ENCODE results near the gene PHYHIPL. TPM values are rescaled to one million over a fixed set of nuclear protein-coding genes. Genes with fewer than 3 reads are reported as not detected.

The PHYHIPL gene
- total and polyA plus RNA-seq, 9 donors = 0.11 to 3.7 (median 0.55) TPM; not detected in 2

GRCh38 chr10:59177836-59178235 lies 1.4 kb downstream of the PHYHIPL start:
- Histone ChIP-seq H3K27me3 (no peaks in the 10 kb centered on the region), H3K36me3 (no peaks in the 10 kb centered on the region), H3K4me3 (no peak overlapping the region), H3K4me1 (ENCODE audit: insufficient read depth) (peaks cover 6% of the 10 kb centered on the region), H3K27ac (no peak overlapping the region), H3K9me3 (no peaks in the 10 kb centered on the region)
- intact Hi-C loops (cut with DNase I) = no loop called here
- no peak for DNase-seq
- 76 to 81% (median 78%) methylated on average over 5 of the region's 5 CpGs for WGBS, 3 donors
- TF ChIP-seq EP300 (IDR thresholded peaks at IDR 0.05) (no peak), CTCF (IDR thresholded peaks at IDR 0.05) (no peak), POLR2A (IDR thresholded peaks at IDR 0.05) (no peak)

GRCh38 chr10:59179068-59179467 lies 2.6 kb downstream of the PHYHIPL start:
- Histone ChIP-seq H3K9me3 (no peaks in the 10 kb centered on the region), H3K4me1 (ENCODE audit: insufficient read depth) (peaks cover 6% of the 10 kb centered on the region), H3K36me3 (no peaks in the 10 kb centered on the region), H3K4me3 (no peak overlapping the region), H3K27ac (no peak overlapping the region), H3K27me3 (no peaks in the 10 kb centered on the region)
- intact Hi-C loops (cut with DNase I) = no loop called here
- TF ChIP-seq CTCF (IDR thresholded peaks at IDR 0.05) (no peak), POLR2A (IDR thresholded peaks at IDR 0.05) (no peak)
- no peak for DNase-seq
- 73 to 76% (median 74%) methylated on average over 2 of the region's 2 CpGs for WGBS, 3 donors

- no peak overlapping the region for H3K27ac ChIP-seq
- no peak overlapping the region for H3K4me3 ChIP-seq
- WGBS, 3 donors = 89 to 91% (median 91%) methylated on average over 3 of the region's 3 CpGs
- H3K9me3 ChIP-seq = no peaks in the 10 kb centered on the region
- no peak for TF ChIP-seq EP300 (IDR thresholded peaks at IDR 0.05)
- TF ChIP-seq CTCF (IDR thresholded peaks at IDR 0.05) = no peak
- no peak for TF ChIP-seq POLR2A (IDR thresholded peaks at IDR 0.05)
- intact Hi-C loops (cut with DNase I) = no loop called here
- DNase-seq = no peak
- no peaks in the 10 kb centered on the region for H3K27me3 ChIP-seq
- H3K36me3 ChIP-seq = no peaks in the 10 kb centered on the region
- H3K4me1 ChIP-seq (ENCODE audit: insufficient read depth) = peaks cover 6% of the 10 kb centered on the region
Measured at GRCh38 chr10:59180689-59181270, 4.3 kb downstream of the PHYHIPL start.

GRCh38 chr10:59181668-59182067 lies 5.2 kb downstream of the PHYHIPL start:
- H3K9me3 ChIP-seq = no peaks in the 10 kb centered on the region
- H3K36me3 ChIP-seq = no peaks in the 10 kb centered on the region
- TF ChIP-seq EP300 (IDR thresholded peaks at IDR 0.05) (no peak), POLR2A (IDR thresholded peaks at IDR 0.05) (no peak), CTCF (IDR thresholded peaks at IDR 0.05) (peak in 1 of 3 donors; percentile 29)
- intact Hi-C loops (cut with DNase I) = no loop called here
- H3K27ac ChIP-seq = no peak overlapping the region
- H3K4me3 ChIP-seq = no peak overlapping the region
- no peaks in the 10 kb centered on the region for H3K27me3 ChIP-seq
- peaks cover 4% of the 10 kb centered on the region for H3K4me1 ChIP-seq (ENCODE audit: insufficient read depth)
- WGBS, 3 donors = 9 to 14% (median 12%) methylated on average over 2 of the region's 2 CpGs
- no peak for DNase-seq
